ENCODE measurements around the gene TMCC1.

TMCC1 gene

DNA sequence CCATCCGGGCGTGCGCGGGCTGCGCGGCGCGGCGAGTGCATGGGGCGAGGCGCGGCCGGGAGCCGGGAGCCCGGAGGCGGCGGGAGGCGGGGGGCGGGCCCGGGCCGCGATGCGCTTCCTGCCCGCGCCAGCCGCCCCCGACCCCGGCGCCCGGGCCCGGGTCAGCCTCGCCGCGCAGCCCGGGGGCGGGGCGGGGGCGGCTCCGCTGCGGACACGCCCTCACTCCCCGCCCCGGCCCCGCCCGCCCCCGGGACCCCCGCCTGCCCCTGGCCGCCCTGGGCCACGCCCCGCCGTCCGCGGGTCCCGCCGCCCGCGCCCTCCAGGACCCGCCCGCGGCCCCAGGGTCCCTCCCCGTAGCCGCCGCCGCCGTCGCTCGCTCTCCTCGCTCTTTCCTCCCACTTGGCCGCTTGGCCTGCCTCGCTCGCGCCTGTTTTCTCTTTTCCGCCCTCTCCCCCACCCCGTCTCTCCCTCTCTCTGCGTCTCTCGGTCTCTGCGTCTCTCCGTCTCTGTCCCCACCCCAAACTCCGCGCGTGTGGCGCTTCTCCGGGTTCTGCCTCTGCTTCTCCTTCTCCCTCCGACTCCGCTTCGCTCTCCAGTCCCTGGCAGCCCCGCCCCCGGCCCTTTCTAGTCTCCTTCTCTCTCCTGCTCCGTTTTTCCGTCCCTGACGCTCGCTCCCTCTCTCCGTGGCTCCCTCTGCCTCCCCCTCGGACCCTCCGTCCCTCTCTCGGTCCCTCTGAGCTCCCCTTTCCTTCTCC, 286.7 kb downstream of the TMCC1 start, which contains the start of gene PLXND1:
TSS of gene PLXND1 (minus strand) at position 41 of the 755 bp plus-strand sequence. CDS start at position 4, 37 bp downstream.
- no peak for DNase-seq

DNA sequence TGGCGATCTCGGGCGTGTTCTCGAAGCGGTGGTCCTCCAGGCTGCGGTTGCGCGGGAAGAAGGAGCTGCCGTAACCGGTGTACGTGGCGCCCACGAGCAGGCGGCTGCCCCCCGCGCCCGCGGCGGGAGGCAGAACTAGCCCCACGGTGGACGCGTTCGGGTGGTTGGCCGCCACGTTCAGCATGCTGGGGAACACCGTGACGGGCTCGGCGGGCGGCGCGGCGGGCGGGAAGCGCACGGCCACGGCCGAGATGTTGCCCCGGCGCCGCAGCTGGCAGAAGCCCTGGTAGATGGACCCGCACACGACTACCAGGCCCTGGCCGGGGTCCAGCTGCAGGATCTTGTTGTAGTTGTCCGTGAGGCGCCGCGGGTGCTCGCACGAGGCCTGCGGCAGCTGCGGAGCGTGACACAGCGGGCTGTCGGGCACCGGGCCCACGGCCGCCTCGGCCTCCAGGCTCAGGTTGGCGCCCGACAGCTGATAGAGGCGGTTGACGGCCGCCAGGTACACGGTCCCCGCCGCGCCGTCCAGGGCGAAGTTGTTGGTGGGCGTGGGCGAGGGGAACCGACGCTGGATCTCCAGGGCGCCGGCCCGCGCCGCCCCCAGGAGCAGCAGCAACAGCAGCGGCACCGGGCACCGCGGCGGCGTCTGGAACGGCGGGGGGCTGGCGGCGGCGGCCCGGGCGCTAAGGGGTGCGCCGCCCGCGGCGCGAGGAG, 287.4 kb downstream of the TMCC1 start:
- no peak for DNase-seq

DNA sequence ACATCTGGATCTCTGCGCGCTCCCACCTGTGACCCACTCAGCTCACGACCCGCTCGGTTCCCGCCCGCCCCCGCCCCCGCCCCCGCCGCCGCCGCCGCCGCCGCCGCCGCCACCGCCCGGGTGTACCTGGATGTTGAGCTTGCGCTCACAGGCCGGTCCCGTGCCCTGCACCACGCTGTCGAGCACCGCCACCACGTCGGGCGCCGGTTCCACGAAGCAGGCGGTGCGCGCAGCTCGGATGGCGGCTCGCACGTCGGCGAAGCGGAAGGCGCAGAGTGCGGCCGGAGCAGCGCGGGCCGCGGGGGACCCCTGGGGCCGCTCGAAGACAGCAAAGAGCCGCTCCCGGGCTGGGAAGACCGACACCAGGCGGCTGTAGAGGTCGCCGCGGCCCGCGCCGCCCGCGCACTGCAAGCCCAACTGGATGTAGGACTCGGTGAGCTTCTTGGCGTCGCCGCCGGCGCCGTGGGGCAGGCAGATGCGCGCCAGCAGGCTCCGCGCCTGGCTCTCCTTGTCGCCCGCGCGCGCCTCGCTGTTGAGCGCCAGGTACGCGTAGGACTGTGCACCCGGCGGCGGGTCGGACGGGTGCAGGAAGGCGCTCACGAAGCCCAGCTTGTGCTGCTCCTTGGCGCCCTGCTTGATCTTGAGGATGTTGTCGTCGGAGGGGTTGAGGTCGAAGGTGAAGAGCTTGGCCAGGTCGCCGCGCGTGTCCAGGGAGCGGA, 288.1 kb downstream of the TMCC1 start:
- no peak for DNase-seq

DNA sequence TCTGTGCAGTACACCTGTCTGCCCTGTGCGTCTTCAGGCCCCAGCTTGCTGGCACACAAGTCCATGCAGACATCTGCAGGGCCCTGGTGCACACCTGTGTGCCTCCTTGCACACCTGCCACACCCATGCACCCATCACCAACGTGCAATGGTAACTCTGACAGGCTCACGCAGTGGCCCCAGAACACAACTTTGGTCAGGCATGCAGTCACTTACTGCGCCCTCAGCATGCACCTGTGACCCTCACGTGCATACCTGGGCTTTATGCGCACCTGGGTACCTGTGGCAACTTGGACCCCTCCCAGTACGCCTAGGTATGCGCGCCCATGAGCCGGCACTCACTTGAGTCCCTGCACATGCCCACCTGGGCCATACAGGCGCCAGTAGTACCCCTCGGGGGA, 288.7 kb downstream of the TMCC1 start:
- DNase-seq, result no peak

DNA sequence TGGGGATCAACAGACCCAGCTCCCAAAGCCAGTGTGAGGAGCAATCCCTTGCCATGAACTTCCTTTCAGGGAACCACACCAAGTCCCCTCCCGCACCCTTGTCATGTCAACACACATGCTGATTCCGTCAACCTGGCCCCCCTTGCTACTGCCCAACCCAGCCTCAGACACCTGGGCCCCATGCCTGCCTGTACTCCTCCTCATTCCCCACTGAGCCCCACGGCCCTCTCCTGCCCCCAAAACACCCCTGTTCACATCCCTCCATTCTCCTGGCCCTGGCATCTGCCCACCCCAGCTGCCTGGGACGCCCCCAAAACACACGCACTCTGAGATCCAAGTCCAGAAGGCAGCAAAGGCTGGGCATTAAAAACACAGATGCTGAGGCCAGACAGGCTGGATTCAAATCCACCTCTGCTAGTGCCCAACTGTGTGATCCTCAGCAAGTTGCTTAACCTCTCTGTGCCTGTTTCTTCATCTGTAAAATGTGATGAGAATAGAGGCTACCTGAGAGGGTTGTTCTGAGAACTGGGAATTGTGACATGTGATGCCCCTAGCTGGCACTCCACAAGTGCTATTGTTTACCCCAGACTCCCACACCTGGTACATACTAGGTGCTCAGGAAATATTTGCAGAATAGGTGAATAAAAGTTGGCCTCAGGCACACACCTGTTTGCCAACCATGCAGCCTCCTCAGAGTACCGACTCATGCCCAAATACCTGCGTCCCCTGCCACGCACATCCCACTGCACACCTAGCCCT, 289.3 kb downstream of the TMCC1 start:
- DNase-seq, result no peak

- no peak for DNase-seq
These were observed 290.0 kb downstream of the TMCC1 start for GRCh38 chr3:129603561-129603942.

GRCh38 chr3:129602730-129603560, 290.6 kb downstream of the TMCC1 start:
- DNase-seq, result no peak

GRCh38 chr3:129602309-129602708, 291.2 kb downstream of the TMCC1 start:
- DNase-seq, result no peak

DNA sequence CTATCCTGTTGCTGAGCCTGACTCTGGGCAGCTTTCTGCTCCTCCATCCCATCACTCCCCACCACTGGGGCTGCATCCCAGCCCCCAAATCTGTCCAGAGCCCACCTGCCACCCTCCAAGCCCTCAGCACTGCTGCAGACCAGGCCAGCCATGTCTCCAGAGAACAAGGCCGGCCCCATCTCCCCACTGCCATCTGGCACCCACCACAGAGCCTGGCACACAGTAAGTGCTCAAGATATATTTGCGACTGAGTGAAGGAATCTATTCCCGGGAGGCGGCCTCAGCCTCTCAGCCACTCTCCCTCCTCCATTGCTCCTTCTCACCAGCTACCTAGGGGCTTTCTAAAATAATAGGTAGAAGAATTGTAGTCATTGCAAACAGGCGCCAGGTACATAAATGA, 291.8 kb downstream of the TMCC1 start:
- DNase-seq, result no peak

- no peak for DNase-seq
These were observed 293.2 kb downstream of the TMCC1 start for GRCh38 chr3:129600348-129600747.

DNA sequence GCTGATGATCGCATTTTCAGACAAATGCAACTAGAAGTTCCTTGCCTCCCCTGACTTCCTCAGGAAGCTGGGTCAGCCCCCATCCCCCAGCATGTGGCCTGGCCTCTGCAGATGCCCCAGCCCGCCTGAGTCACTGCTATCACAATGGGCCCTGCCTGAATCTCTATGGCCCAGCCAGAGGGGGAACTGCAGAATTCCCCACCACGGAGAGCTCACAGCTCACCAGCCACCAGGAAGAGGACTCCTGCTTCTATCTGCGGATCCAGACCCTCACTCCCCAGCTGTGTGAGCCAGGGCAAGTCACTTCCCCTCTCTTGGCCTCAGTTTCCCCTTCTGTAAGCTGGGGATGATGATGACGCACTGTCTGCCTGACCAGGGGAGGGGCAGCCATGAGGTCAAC, 293.9 kb downstream of the TMCC1 start:
- no peak for DNase-seq

DNA sequence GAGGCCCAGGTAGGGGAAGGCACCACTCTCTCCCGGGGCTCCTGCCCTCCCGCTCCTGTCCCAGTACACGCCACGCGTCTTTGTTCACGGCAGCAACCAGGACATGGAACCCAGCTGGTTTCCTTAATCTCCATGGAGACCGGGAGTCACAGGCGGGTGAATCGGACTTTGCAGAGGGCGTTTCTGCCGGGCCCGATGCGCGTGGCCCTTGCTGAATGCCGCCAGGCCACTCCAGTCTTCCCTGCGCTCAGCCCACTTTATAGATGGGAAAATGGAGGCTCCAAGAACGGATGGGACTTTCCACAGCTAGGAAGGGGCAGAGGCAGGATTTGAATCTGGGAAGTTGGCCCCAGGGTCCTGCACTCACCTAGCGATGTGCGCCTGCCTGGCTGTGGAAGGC, 294.4 kb downstream of the TMCC1 start:
- DNase-seq, result no peak

GRCh38 chr3:129598484-129598883, 295.0 kb downstream of the TMCC1 start:
- DNase-seq, result no peak

GRCh38 chr3:129598000-129598381, 295.5 kb downstream of the TMCC1 start:
- no peak for DNase-seq
